Left lung (tissue), 10 donors: ENCODE results near the gene ADM2. TPM values are rescaled to one million over a fixed set of nuclear protein-coding genes. Genes with fewer than 3 reads are reported as not detected.
A peak's percentile ranks its signal among the peaks of the same experiment; 100 is the strongest.

Source experiments
- ATAC-seq: fragments of 200-7000 bp; cut with Tn5 transposase; one replicate; pipeline ENCODE4 v1.9.1; 2020; ENCODE audit warnings: moderate library complexity
- DNase-seq, 4 donors: peaks; one replicate each; pipeline ENCODE4 v3.0.0-alpha.2; 2013 to 2020
- H3K27ac ChIP-seq, 2 donors: fragments of 200-600 bp; sonication (generic) in 1 of 2; one replicate each; pipeline versions ENCODE4 v1.5.0 to v1.8.0; 2020 to 2021
- H3K27me3 ChIP-seq, 2 donors: fragments of 200-600 bp; sonication (generic) in 1 of 2; one replicate each; pipeline versions ENCODE4 v1.5.0 to v1.8.0; 2020 to 2021
- H3K36me3 ChIP-seq, 2 donors: fragments of 200-600 bp; sonication (generic) in 1 of 2; one replicate each; pipeline versions ENCODE4 v1.5.0 to v1.8.0; 2020 to 2021
- H3K4me1 ChIP-seq, 2 donors: fragments of 200-600 bp; one replicate each; pipeline ENCODE4 v1.8.0; 2021
- H3K4me3 ChIP-seq, 2 donors: fragments of 200-600 bp; sonication (generic) in 1 of 2; one replicate each; pipeline versions ENCODE4 v1.5.0 to v1.8.0; 2020 to 2021; ENCODE audit warnings: mild to moderate bottlenecking in 1 of 2
- H3K9me3 ChIP-seq, 2 donors: fragments of 200-600 bp; sonication (generic) in 1 of 2; one replicate each; pipeline versions ENCODE4 v1.5.0 to v1.8.0; 2020 to 2021
- CTCF ChIP-seq, 2 donors: fragments of 200-600 bp; sonication (generic) in 1 of 2; IDR thresholded peaks; one replicate each; pipeline versions ENCODE4 v1.5.0 to v1.8.0; 2021; ENCODE audit warnings: antibody characterized with exemption in 2 of 2
- intact Hi-C, 2 donors: fragments of 100-400 bp; cut with DNase I; formaldehyde crosslinking; loops; one replicate each; pipeline versions ENCODE4 v1.11.2 to v1.14.2; 2022
- polyA plus RNA-seq, 6 donors: library from polyadenylated mRNA; unstranded; fragments of 120-200 nt; gene quantifications; one replicate each; pipeline ENCODE4 v1.2.1, GENCODE V29; 2013; ENCODE audit not compliant: insufficient read length in 6 of 6
- total RNA-seq, 2 donors: library from RNA; stranded (reverse); fragmentation: NEBNext Ultra II Directional; extraction: Animal tissue kit (Norgen Biotek cat#: 25700); gene quantifications; one replicate each; pipeline ENCODE4 v1.2.1, GENCODE V29; 2021
- donor health status: DM: no; HTN: yes; CAD: no.
- donor health status: DM: no; HTN: no; CAD: no.

ADM2 gene
- total and polyA plus RNA-seq, 8 donors, result 0.29 to 3.5 (median 0.65) TPM

- intact Hi-C loops, result no loop called here
- DNase-seq (no peak), ATAC-seq (peak; percentile 0)
Observed at GRCh38 chr22:50530580-50530876, 49.2 kb downstream of the ADM2 start.

GRCh38 chr22:50530877-50531545, 49.7 kb downstream of the ADM2 start:
- Histone ChIP-seq H3K27ac (peak overlapping the region; percentile 99), H3K4me3 (peak overlapping the region; percentile 71 to 85), H3K36me3 (peaks cover 0 to 20% of the 10 kb centered on the region in 2 donors), H3K4me1 (peaks cover 6 to 71% of the 10 kb centered on the region in 2 donors), H3K9me3 (no peaks in the 10 kb centered on the region), H3K27me3 (no peaks in the 10 kb centered on the region)
- intact Hi-C loops, result no loop called here
- no peak for TF ChIP-seq CTCF (IDR thresholded peaks at IDR 0.05)
- DNase-seq (peak; percentile 54 to 99 (median 91)), ATAC-seq (peak; percentile 57)

More at GRCh38 chr22:50530580-50530876, 49.2 kb downstream of the ADM2 start:
- Histone ChIP-seq H3K27ac (peak overlapping the region; percentile 99), H3K36me3 (peaks cover 0 to 20% of the 10 kb centered on the region in 2 donors), H3K4me3 (peak overlapping the region; percentile 71 to 85), H3K4me1 (peaks cover 6 to 66% of the 10 kb centered on the region in 2 donors), H3K9me3 (no peaks in the 10 kb centered on the region), H3K27me3 (no peaks in the 10 kb centered on the region)
- TF ChIP-seq CTCF (IDR thresholded peaks at IDR 0.05), result no peak

- ATAC-seq, result peak; percentile 29
- peak overlapping the region; percentile 99 for H3K27ac ChIP-seq
- TF ChIP-seq CTCF (IDR thresholded peaks at IDR 0.05), result no peak
Observed at GRCh38 chr22:50531546-50531961, 50.2 kb downstream of the ADM2 start.

GRCh38 chr22:50531962-50532674, 50.8 kb downstream of the ADM2 start:
- Histone ChIP-seq H3K4me1 (peaks cover under 1 to 75% of the 10 kb centered on the region in 2 donors), H3K27ac (peak overlapping the region; percentile 99), H3K27me3 (no peaks in the 10 kb centered on the region), H3K9me3 (no peaks in the 10 kb centered on the region), H3K4me3 (peak overlapping the region; percentile 71 to 85), H3K36me3 (peaks cover 0 to 20% of the 10 kb centered on the region in 2 donors)
- intact Hi-C loops, result no loop called here
- TF ChIP-seq CTCF (IDR thresholded peaks at IDR 0.05), result no peak
- DNase-seq (peak; percentile 68 to 95 (median 85)), ATAC-seq (peak; percentile 43)

More at GRCh38 chr22:50531546-50531961, 50.2 kb downstream of the ADM2 start:
- Histone ChIP-seq H3K27me3 (no peaks in the 10 kb centered on the region), H3K4me3 (peak overlapping the region; percentile 71 to 85), H3K9me3 (no peaks in the 10 kb centered on the region), H3K36me3 (peaks cover 0 to 20% of the 10 kb centered on the region in 2 donors), H3K4me1 (peaks cover 6 to 75% of the 10 kb centered on the region in 2 donors)
- intact Hi-C loops, result no loop called here
- DNase-seq, result peak in 2 of 4 donors; percentile 78 to 94
